Endothelial cell (in vitro differentiated cells): ENCODE measurements around the gene PPP2R2B. TPM values are rescaled to one million over a fixed set of nuclear protein-coding genes. Genes with fewer than 3 reads are reported as not detected.

ENCODE experiments used
- DNase-seq: peaks from one replicate; pipeline ENCODE4 v3.0.0; 2021; ENCODE audit warnings: low spot score
- H3K27ac Mint-ChIP-seq: one replicate; pipeline ENCODE4 v1.8.0; 2021; ENCODE audit warnings: mixed read lengths, inconsistent platforms; ENCODE audit not compliant: unreplicated experiment
- H3K27me3 Mint-ChIP-seq: one replicate; pipeline ENCODE4 v1.8.0; 2021; ENCODE audit warnings: mild to moderate bottlenecking, moderate library complexity, mixed read lengths, inconsistent platforms; ENCODE audit not compliant: unreplicated experiment
- H3K36me3 Mint-ChIP-seq: one replicate; pipeline ENCODE4 v1.8.0; 2021; ENCODE audit warnings: mild to moderate bottlenecking, low read depth, mixed read lengths, inconsistent platforms; ENCODE audit not compliant: unreplicated experiment
- H3K4me1 Mint-ChIP-seq: one replicate; pipeline ENCODE4 v1.8.0; 2021; ENCODE audit warnings: mild to moderate bottlenecking, mixed read lengths, inconsistent platforms; ENCODE audit not compliant: unreplicated experiment
- H3K4me3 Mint-ChIP-seq: one replicate; pipeline ENCODE4 v1.8.0; 2021; ENCODE audit warnings: mild to moderate bottlenecking, mixed read lengths, inconsistent platforms; ENCODE audit not compliant: unreplicated experiment
- H3K9me3 Mint-ChIP-seq: one replicate; pipeline ENCODE4 v1.8.0; 2021; ENCODE audit warnings: mixed read lengths, inconsistent platforms; ENCODE audit not compliant: unreplicated experiment
- CTCF ChIP-seq: fragments of 200-600 bp; sonication (generic); IDR thresholded peaks from one replicate; pipeline ENCODE4 v1.5.0; 2021; ENCODE audit warnings: antibody characterized with exemption; ENCODE audit not compliant: unreplicated experiment
- total RNA-seq: library from RNA; stranded (reverse); fragmentation: NEBNext Ultra II Directional; extraction: Animal tissue kit (Norgen Biotek cat#: 25700); gene quantifications from one replicate; pipeline ENCODE4 v1.2.1, GENCODE V29; 2021; ENCODE audit not compliant: unreplicated experiment

Gene PPP2R2B
- total RNA-seq, 1 donor from 2014 or later = 0.59 TPM

- Mint-ChIP-seq H3K4me3 (no peak overlapping the region), H3K4me1 (no peaks in the 10 kb centered on the region), H3K9me3 (no peaks in the 10 kb centered on the region), H3K27ac (no peak overlapping the region), H3K36me3 (no peaks in the 10 kb centered on the region), H3K27me3 (no peaks in the 10 kb centered on the region)
- no peak for TF ChIP-seq CTCF
- no peak for DNase-seq
Measured at GRCh38 chr5:146754621-146755020, 123.9 kb downstream of the PPP2R2B start.

DNA sequence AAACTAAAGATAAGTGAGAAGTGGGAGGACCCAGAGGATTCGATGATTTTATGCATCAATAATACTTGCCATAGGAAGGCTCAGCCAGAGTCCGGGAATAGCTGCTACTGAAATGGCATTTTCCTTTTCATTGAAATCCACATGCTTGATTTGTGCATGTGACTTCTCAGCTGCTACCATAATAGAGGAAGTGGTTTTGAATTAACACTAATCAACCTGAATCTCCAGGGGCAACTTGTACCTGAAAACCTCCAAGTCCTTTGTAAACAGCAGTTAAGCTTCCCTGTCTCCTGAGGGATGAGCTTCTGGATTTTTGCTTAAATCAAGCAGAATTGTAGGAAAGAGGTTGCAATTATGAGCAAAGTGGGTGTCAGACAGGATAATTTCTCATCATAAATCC is 124.9 kb downstream of the PPP2R2B start:
- Mint-ChIP-seq H3K27ac (no peak overlapping the region), H3K36me3 (no peaks in the 10 kb centered on the region), H3K4me1 (no peaks in the 10 kb centered on the region), H3K27me3 (no peaks in the 10 kb centered on the region), H3K9me3 (no peaks in the 10 kb centered on the region), H3K4me3 (no peak overlapping the region)
- DNase-seq = no peak
- no peak for TF ChIP-seq CTCF

DNA sequence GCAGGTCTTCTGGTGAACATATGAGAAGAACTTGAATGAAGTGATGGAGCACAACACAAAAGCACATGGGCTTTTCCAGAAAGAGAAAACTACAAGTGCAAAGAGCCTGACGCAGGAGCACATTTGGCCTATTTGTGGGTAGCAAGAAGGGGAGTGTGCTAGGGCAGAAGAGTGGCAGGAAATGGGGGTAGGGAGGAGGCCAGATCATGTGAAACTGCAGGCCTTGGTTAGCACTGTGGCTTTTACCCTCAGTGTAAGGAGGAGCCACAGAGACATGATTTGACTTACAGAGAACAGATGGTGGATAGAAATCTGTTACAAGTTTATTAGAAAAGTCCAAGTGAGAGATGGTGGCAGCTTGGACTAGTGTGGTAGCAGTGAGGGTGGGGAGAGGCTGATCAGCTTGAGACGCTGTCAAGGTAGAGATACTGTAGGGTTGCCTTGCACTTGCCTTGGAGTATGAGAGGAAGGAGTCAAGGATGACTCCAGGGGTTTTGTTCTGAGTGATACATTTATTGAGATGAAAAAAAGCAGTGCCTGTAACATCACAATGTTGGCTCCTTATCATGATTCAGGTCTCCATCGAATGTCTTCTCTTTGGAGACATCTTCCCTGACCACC is 126.7 kb downstream of the PPP2R2B start:
- Mint-ChIP-seq H3K4me3 (no peak overlapping the region), H3K4me1 (no peaks in the 10 kb centered on the region), H3K36me3 (no peaks in the 10 kb centered on the region), H3K9me3 (no peaks in the 10 kb centered on the region), H3K27ac (no peak overlapping the region), H3K27me3 (no peaks in the 10 kb centered on the region)
- no peak for TF ChIP-seq CTCF
- no peak for DNase-seq

DNA sequence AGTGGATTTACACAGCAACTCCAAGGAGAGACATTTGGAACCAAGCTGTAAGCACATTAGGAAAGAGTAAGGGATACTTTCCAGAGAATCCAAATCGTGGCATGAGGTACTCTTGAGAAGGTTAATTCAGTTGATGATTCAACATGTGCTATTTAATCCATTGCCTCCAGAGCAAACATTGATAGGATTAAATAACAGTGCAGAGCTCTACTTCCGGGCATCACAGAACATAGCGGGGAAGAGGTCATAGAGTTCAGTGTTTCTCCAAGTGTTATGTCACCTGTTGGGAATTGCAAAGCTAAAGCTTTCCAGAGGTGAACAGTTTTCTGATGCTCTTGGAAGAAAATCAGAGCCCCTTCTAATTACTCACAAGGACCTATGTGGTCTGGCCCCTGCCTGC is 127.5 kb downstream of the PPP2R2B start:
- H3K27me3 Mint-ChIP-seq = no peaks in the 10 kb centered on the region
- H3K9me3 Mint-ChIP-seq = no peaks in the 10 kb centered on the region
- no peak overlapping the region for H3K4me3 Mint-ChIP-seq
- no peak overlapping the region for H3K27ac Mint-ChIP-seq
- no peaks in the 10 kb centered on the region for H3K4me1 Mint-ChIP-seq
- no peaks in the 10 kb centered on the region for H3K36me3 Mint-ChIP-seq
- no peak for TF ChIP-seq CTCF
- no peak for DNase-seq

- Mint-ChIP-seq H3K36me3 (no peaks in the 10 kb centered on the region), H3K27me3 (no peaks in the 10 kb centered on the region), H3K27ac (no peak overlapping the region), H3K9me3 (no peaks in the 10 kb centered on the region), H3K4me3 (no peak overlapping the region), H3K4me1 (peaks cover 10% of the 10 kb centered on the region)
- no peak for TF ChIP-seq CTCF
- DNase-seq = no peak
Measured at GRCh38 chr5:146748533-146748932, 130.0 kb downstream of the PPP2R2B start.
